Loucy (cell line): ENCODE results near the gene OR2T33.

Source experiments
- CTCF ChIP-seq: fragments of 200-600 bp; sonication (generic); conservative IDR thresholded peaks from 2 replicates; pipeline ENCODE4 v1.5.1; 2014; ENCODE audit warnings: mild to moderate bottlenecking, antibody characterized with exemption, low read length
- EZH2phosphoT487 ChIP-seq: fragments of 200-600 bp; IDR thresholded peaks from 2 replicates; pipeline ENCODE4 v1.6.1; 2018; ENCODE audit warnings: antibody characterized with exemption, mild to moderate bottlenecking, moderate library complexity, borderline replicate concordance

GRCh38 chr1:248288391-248288790 lies 10.6 kb upstream of the OR2T33 start:
- TF ChIP-seq CTCF, result no peak
- TF ChIP-seq EZH2phosphoT487, result no peak
